Esophagus squamous epithelium (tissue), 4 donors: Measurements from ENCODE around the gene OR52E4.

ENCODE experiments used
- CTCF ChIP-seq, 6 experiments: fragments of 450-650 bp in 4 of 6; fragments of 200-600 bp in 2 of 6; sonication (generic) in 2 of 6; IDR thresholded peaks; one replicate each; pipeline ENCODE4 v1.5.1; 2016 to 2019; ENCODE audit warnings: antibody characterized with exemption in 6 of 6, mild to moderate bottlenecking in 4 of 6, moderate library complexity in 4 of 6
- POLR2A ChIP-seq, 4 donors: fragments of 450-650 bp; IDR thresholded peaks; one replicate each; pipeline ENCODE4 v1.6.1; 2017; ENCODE audit warnings: antibody characterized with exemption in 4 of 4, mild to moderate bottlenecking in 4 of 4, moderate library complexity in 3 of 4

- no peak for TF ChIP-seq CTCF (IDR thresholded peaks at IDR 0.05)
- TF ChIP-seq POLR2A (IDR thresholded peaks at IDR 0.05), result no peak
Observed at GRCh38 chr11:5887661-5888060, 7.2 kb downstream of the OR52E4 start.
